H1 (cell line): ENCODE results near the gene SUOX.

Experiments
- BACH1 ChIP-seq: IDR thresholded peaks from 2 replicates; pipeline ENCODE4 v1.6.1; 2012; ENCODE audit warnings: low read length, improper control_type of control experiment
- CBX5 ChIP-seq: fragments of 300-800, 300-1000 bp; sonication (generic); IDR thresholded peaks from 2 replicates; pipeline ENCODE4 v1.7.1; 2016; ENCODE audit warnings: antibody characterized with exemption, low read length, low read depth
- CHD2 ChIP-seq: IDR thresholded peaks from 2 replicates; pipeline ENCODE4 v1.6.1; 2012; ENCODE audit warnings: low read length, improper control_type of control experiment
- CREB1 ChIP-seq: IDR thresholded peaks from 2 replicates; pipeline ENCODE4 v1.6.1; 2012; ENCODE audit warnings: inconsistent platforms
- CTCF ChIP-seq, 3 experiments: IDR thresholded peaks; 1 replicate in 2 of 3; 2 replicates in 1 of 3; pipeline versions ENCODE4 v1.5.1 to v1.6.1; 2011; ENCODE audit warnings: low read length in 3 of 3, mild to moderate bottlenecking in 3 of 3, inconsistent platforms in 2 of 3, low read depth in 1 of 3, moderate library complexity in 1 of 3; ENCODE audit not compliant: insufficient read depth in 1 of 3; ENCODE audit errors: control extremely low read depth in 1 of 3
- JUN ChIP-seq: IDR thresholded peaks from 2 replicates; pipeline ENCODE4 v1.6.1; 2011; ENCODE audit warnings: low read depth, mild to moderate bottlenecking, improper control_type of control experiment, low read length
- NANOG ChIP-seq: IDR thresholded peaks from 2 replicates; pipeline ENCODE4 v1.6.1; 2011; ENCODE audit warnings: low read length, low read depth, mild to moderate bottlenecking, inconsistent platforms; ENCODE audit not compliant: insufficient read depth, poor library complexity, severe bottlenecking
- NRF1 ChIP-seq: IDR thresholded peaks from 2 replicates; pipeline ENCODE4 v1.6.1; 2011; ENCODE audit warnings: mild to moderate bottlenecking, low read depth, low read length, improper control_type of control experiment
- POLR2A ChIP-seq, 2 experiments: IDR thresholded peaks; 1 replicate in 1 of 2; 2 replicates in 1 of 2; pipeline ENCODE4 v1.6.1; 2011; ENCODE audit warnings: low read depth in 2 of 2, low read length in 2 of 2, mild to moderate bottlenecking in 2 of 2; ENCODE audit errors: control extremely low read depth in 1 of 2
- POLR2AphosphoS5 ChIP-seq: IDR thresholded peaks from 2 replicates; pipeline ENCODE4 v1.6.1; 2011; ENCODE audit warnings: low read depth, low read length
- SUZ12 ChIP-seq: fragments of 200-600 bp; sonication (generic); IDR thresholded peaks from 2 replicates; pipeline ENCODE4 v1.6.1; 2012; ENCODE audit warnings: mild to moderate bottlenecking, inconsistent platforms, low read length, moderate library complexity, mixed read lengths
- TF ChIP-seq, protein P1 (sequence below): IDR thresholded peaks from 2 replicates; pipeline ENCODE4 v1.6.1; 2012; ENCODE audit warnings: inconsistent platforms
- TF ChIP-seq, protein P2 (sequence below): IDR thresholded peaks from 2 replicates; pipeline ENCODE4 v1.6.1; 2011; ENCODE audit warnings: low read depth, mild to moderate bottlenecking, low read length; ENCODE audit not compliant: insufficient read depth

GRCh38 chr12:56010111-56010570, 13.1 kb downstream of the SUOX start:
- TF ChIP-seq POLR2AphosphoS5 (no peak), BACH1 (no peak), SUZ12 (no peak), NRF1 (no peak), CTCF (IDR thresholded peaks at IDR 0.05; ENCODE audit: control extremely low read depth in 1 of 3, insufficient read depth in 1 of 3, low read depth in 1 of 3, low read length in 3 of 3) (no peak), NANOG (no peak), CBX5 (no peak), CREB1 (no peak), CHD2 (no peak), JUN (no peak), POLR2A (IDR thresholded peaks at IDR 0.05; ENCODE audit: control extremely low read depth in 1 of 2, low read depth in 2 of 2, low read length in 2 of 2) (no peak)
- TF ChIP-seq, protein P1, sequence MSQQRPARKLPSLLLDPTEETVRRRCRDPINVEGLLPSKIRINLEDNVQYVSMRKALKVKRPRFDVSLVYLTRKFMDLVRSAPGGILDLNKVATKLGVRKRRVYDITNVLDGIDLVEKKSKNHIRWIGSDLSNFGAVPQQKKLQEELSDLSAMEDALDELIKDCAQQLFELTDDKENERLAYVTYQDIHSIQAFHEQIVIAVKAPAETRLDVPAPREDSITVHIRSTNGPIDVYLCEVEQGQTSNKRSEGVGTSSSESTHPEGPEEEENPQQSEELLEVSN = no peak
- TF ChIP-seq, protein P2, sequence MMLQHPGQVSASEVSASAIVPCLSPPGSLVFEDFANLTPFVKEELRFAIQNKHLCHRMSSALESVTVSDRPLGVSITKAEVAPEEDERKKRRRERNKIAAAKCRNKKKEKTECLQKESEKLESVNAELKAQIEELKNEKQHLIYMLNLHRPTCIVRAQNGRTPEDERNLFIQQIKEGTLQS = no peak
